Upper lobe of left lung (tissue), 4 donors: ENCODE data around the gene DYRK1B.
"Not testable (repeated sequence)": the region's sequence is repeated elsewhere in the genome, so short reads cannot be mapped to it uniquely, and the experiment has no call there.

Source experiments
- CTCF ChIP-seq, 6 experiments: fragments of 450-650 bp in 4 of 6; fragments of 200-600 bp in 2 of 6; sonication (generic) in 2 of 6; IDR thresholded peaks; one replicate each; pipeline ENCODE4 v1.5.1; 2016 to 2019; ENCODE audit warnings: antibody characterized with exemption in 6 of 6
- POLR2AphosphoS5 ChIP-seq, 2 donors: sonication (generic); formaldehyde crosslinking; IDR thresholded peaks; one replicate each; pipeline ENCODE4 v1.5.1; 2017; ENCODE audit warnings: antibody characterized with exemption in 2 of 2

GRCh38 chr19:39876486-39876885 lies 42.5 kb upstream of the DYRK1B start:
- not testable (repeated sequence) for TF ChIP-seq CTCF, POLR2AphosphoS5 (IDR thresholded peaks at IDR 0.05)
